NT2/D1 (cell line): ENCODE results near the gene NXPH3.

ENCODE experiments used
- YY1 ChIP-seq: IDR thresholded peaks from 2 replicates; pipeline ENCODE4 v1.6.1; 2011; ENCODE audit not compliant: insufficient read length, insufficient read depth
- ZNF274 ChIP-seq: IDR thresholded peaks from 2 replicates; pipeline ENCODE4 v1.6.1; 2011; ENCODE audit warnings: mild to moderate bottlenecking, low read depth, low read length

- TF ChIP-seq ZNF274 (no peak), YY1 (no peak)
These were observed 3.9 kb upstream of the NXPH3 start for GRCh38 chr17:49571764-49572163.
